SU-DHL-6 (cell line): ENCODE measurements around the gene FAM217A.
"Not testable (repeated sequence)": the region's sequence is repeated elsewhere in the genome, so short reads cannot be mapped to it uniquely, and the experiment has no call there.

ENCODE experiments used
- H2AFZ ChIP-seq: fragments of 200-600 bp; sonication (generic); 2 replicates; pipeline ENCODE4 v1.6.1; 2014; ENCODE audit warnings: low read depth, mild to moderate bottlenecking, moderate library complexity, mixed read lengths, antibody characterized with exemption, low read length; ENCODE audit not compliant: severe bottlenecking
- H3F3A ChIP-seq: fragments of 200-600 bp; shearing (Covaris generic); 2 replicates; pipeline ENCODE4 v1.6.0; 2016; ENCODE audit warnings: antibody characterized with exemption, mild to moderate bottlenecking; ENCODE audit not compliant: insufficient read depth
- H3K27ac ChIP-seq: fragments of 200-600 bp; sonication (generic); 2 replicates; pipeline ENCODE4 v1.5.1; 2016; ENCODE audit warnings: low read depth, mild to moderate bottlenecking, low read length, moderate library complexity, mixed read lengths
- H3K27me3 ChIP-seq: fragments of 200-600 bp; sonication (generic), shearing (Covaris generic); 2 replicates; pipeline ENCODE4 v1.6.0; 2014; ENCODE audit warnings: mild to moderate bottlenecking, low read length
- H3K36me3 ChIP-seq: fragments of 200-600 bp; sonication (generic); 2 replicates; pipeline ENCODE4 v1.6.1; 2014; ENCODE audit warnings: mild to moderate bottlenecking, low read length, mixed read lengths
- H3K4me2 ChIP-seq: fragments of 300-600, 200-600 bp; shearing (Covaris generic), sonication (generic); 2 replicates; pipeline ENCODE4 v1.6.0; 2014; ENCODE audit warnings: low read length, low read depth, mild to moderate bottlenecking; ENCODE audit not compliant: poor library complexity, severe bottlenecking
- H3K4me3 ChIP-seq: fragments of 200-600 bp; sonication (generic); 2 replicates; pipeline ENCODE4 v1.5.1; 2014; ENCODE audit warnings: antibody characterized with exemption, low read length, mild to moderate bottlenecking, mixed read lengths; ENCODE audit not compliant: insufficient read depth, poor library complexity, severe bottlenecking
- H3K79me2 ChIP-seq: fragments of 200-600 bp; sonication (generic); 2 replicates; pipeline ENCODE4 v1.6.1; 2014; ENCODE audit warnings: mild to moderate bottlenecking, low read length, moderate library complexity; ENCODE audit not compliant: insufficient read depth
- H3K9ac ChIP-seq: fragments of 200-600 bp; sonication (generic); 2 replicates; pipeline ENCODE4 v1.7.0; 2014; ENCODE audit warnings: mild to moderate bottlenecking, low read length
- H3K9me2 ChIP-seq: fragments of 200-600 bp; sonication (generic); replicated peaks from 2 replicates; pipeline ENCODE4 v1.6.1; 2014; ENCODE audit warnings: low read length; ENCODE audit not compliant: insufficient read depth
- H3K9me3 ChIP-seq: fragments of 200-600 bp; sonication (generic); 2 replicates; pipeline ENCODE4 v1.6.1; 2014; ENCODE audit warnings: low read length, mixed read lengths; ENCODE audit not compliant: insufficient read depth
- H4K20me1 ChIP-seq: fragments of 200-600 bp; sonication (generic); 2 replicates; pipeline ENCODE4 v1.6.1; 2014; ENCODE audit warnings: low read depth, mild to moderate bottlenecking, antibody characterized with exemption, low read length, moderate library complexity, mixed read lengths
- CTCF ChIP-seq: fragments of 200-600 bp; sonication (generic); IDR thresholded peaks from one replicate; pipeline ENCODE4 v1.5.1; 2017; ENCODE audit warnings: antibody characterized with exemption, mild to moderate bottlenecking, low read length, moderate library complexity; ENCODE audit not compliant: insufficient read depth, poor library complexity, severe bottlenecking
- EZH2phosphoT487 ChIP-seq: fragments of 200-600 bp; sonication (generic), shearing (Covaris generic); conservative IDR thresholded peaks from 2 replicates; pipeline ENCODE4 v1.6.1; 2018; ENCODE audit warnings: mild to moderate bottlenecking, antibody characterized with exemption, low read length, moderate library complexity, mixed read lengths

FAM217A gene

GRCh38 chr6:4093288-4093687 is 14.4 kb upstream of the FAM217A start:
- no peak for TF ChIP-seq EZH2phosphoT487
- no peak for TF ChIP-seq CTCF
- Histone ChIP-seq H4K20me1 (no peaks in the 10 kb centered on the region), H2AFZ (no peak overlapping the region), H3K27ac (no peak overlapping the region), H3K4me2 (no peak overlapping the region), H3K36me3 (no peaks in the 10 kb centered on the region), H3F3A (no peaks in the 10 kb centered on the region), H3K9ac (no peak overlapping the region), H3K9me2 (no peaks in the 10 kb centered on the region), H3K79me2 (no peaks in the 10 kb centered on the region), H3K9me3 (no peaks in the 10 kb centered on the region), H3K4me3 (no peak overlapping the region), H3K27me3 (0 out of 2 replicates have a peak, but pooled peaks cover 3% of the 10 kb centered on the region)

GRCh38 chr6:4091941-4092340 is 13.0 kb upstream of the FAM217A start:
- no peaks in the 10 kb centered on the region for H3K79me2 ChIP-seq
- H3K27me3 ChIP-seq = 0 out of 2 replicates have a peak, but pooled peaks cover 3% of the 10 kb centered on the region
- no peak overlapping the region for H3K27ac ChIP-seq

GRCh38 chr6:4090043-4090442 is 11.1 kb upstream of the FAM217A start:
- H3K9ac ChIP-seq, H3K4me2 ChIP-seq, H3K36me3 ChIP-seq, H3K9me2 ChIP-seq, H3K4me3 ChIP-seq, H2AFZ ChIP-seq, H4K20me1 ChIP-seq, H3K27ac ChIP-seq, H3F3A ChIP-seq, H3K27me3 ChIP-seq, H3K9me3 ChIP-seq, H3K79me2 ChIP-seq: not testable (repeated sequence)

More at GRCh38 chr6:4091941-4092340, 13.0 kb upstream of the FAM217A start:
- TF ChIP-seq CTCF (no peak), EZH2phosphoT487 (no peak)
- Histone ChIP-seq H3K36me3 (no peaks in the 10 kb centered on the region), H3K9me2 (no peaks in the 10 kb centered on the region), H3K4me2 (no peak overlapping the region), H2AFZ (no peak overlapping the region), H3K9me3 (no peaks in the 10 kb centered on the region), H3K9ac (no peak overlapping the region), H3K4me3 (no peak overlapping the region), H3F3A (no peaks in the 10 kb centered on the region), H4K20me1 (no peaks in the 10 kb centered on the region)

- Histone ChIP-seq H3K79me2 (no peaks in the 10 kb centered on the region), H3K27ac (no peak overlapping the region), H3K27me3 (0 out of 2 replicates have a peak, but pooled peaks cover 3% of the 10 kb centered on the region), H3K9me3 (no peaks in the 10 kb centered on the region), H4K20me1 (no peaks in the 10 kb centered on the region), H3F3A (no peaks in the 10 kb centered on the region), H2AFZ (no peak overlapping the region), H3K4me3 (no peak overlapping the region), H3K36me3 (no peaks in the 10 kb centered on the region), H3K9ac (no peak overlapping the region), H3K9me2 (no peaks in the 10 kb centered on the region), H3K4me2 (no peak overlapping the region)
- TF ChIP-seq EZH2phosphoT487 = no peak
- no peak for TF ChIP-seq CTCF
Observed at GRCh38 chr6:4088704-4089103, 9.8 kb upstream of the FAM217A start.
